Spleen (tissue), 11 donors: ENCODE data around the gene SORCS2. TPM values are rescaled to one million over a fixed set of nuclear protein-coding genes. Genes with fewer than 3 reads are reported as not detected.

Experiments
- DNase-seq: peaks from one replicate; pipeline ENCODE4 v3.0.0-alpha.2; 2020
- H3K27ac ChIP-seq, 8 donors: fragments of 200-600 bp; sonication (generic) in 7 of 8; 1 replicate in 4 of 8; 2 replicates in 4 of 8; pipeline versions ENCODE4 v1.5.0 to v1.8.0; 2016 to 2021; ENCODE audit warnings: inconsistent platforms in 4 of 8, mild to moderate bottlenecking in 4 of 8, moderate library complexity in 1 of 8
- H3K27me3 ChIP-seq, 7 donors: fragments of 200-600 bp; sonication (generic) in 6 of 7; replicated peaks in 1 of 7; 1 replicate in 4 of 7; 2 replicates in 3 of 7; pipeline versions ENCODE4 v1.5.0 to v1.8.0; 2016 to 2021; ENCODE audit warnings: inconsistent platforms in 3 of 7, mild to moderate bottlenecking in 1 of 7
- H3K36me3 ChIP-seq, 6 donors: fragments of 200-600 bp; sonication (generic) in 5 of 6; 1 replicate in 4 of 6; 2 replicates in 2 of 6; pipeline versions ENCODE4 v1.5.0 to v1.8.0; 2016 to 2021; ENCODE audit warnings: inconsistent platforms in 2 of 6
- H3K4me1 ChIP-seq, 6 donors: fragments of 200-600 bp; sonication (generic) in 5 of 6; 1 replicate in 3 of 6; 2 replicates in 3 of 6; pipeline versions ENCODE4 v1.5.0 to v1.8.0; 2016 to 2021; ENCODE audit warnings: inconsistent platforms in 3 of 6
- H3K4me3 ChIP-seq, 8 donors: fragments of 200-600 bp; sonication (generic) in 7 of 8; 1 replicate in 4 of 8; 2 replicates in 4 of 8; pipeline versions ENCODE4 v1.5.0 to v1.8.0; 2016 to 2021; ENCODE audit warnings: inconsistent platforms in 4 of 8, mild to moderate bottlenecking in 4 of 8, moderate library complexity in 2 of 8
- H3K9me3 ChIP-seq, 8 donors: fragments of 200-600 bp; sonication (generic) in 7 of 8; 1 replicate in 4 of 8; 2 replicates in 4 of 8; pipeline versions ENCODE4 v1.5.0 to v1.8.0; 2016 to 2021; ENCODE audit warnings: inconsistent platforms in 4 of 8
- CTCF ChIP-seq, 11 experiments: fragments of 200-600 bp in 7 of 11; fragments of 450-650 bp in 4 of 11; sonication (generic) in 4 of 11; IDR thresholded peaks in 8 of 11; conservative IDR thresholded peaks in 3 of 11; 1 replicate in 7 of 11; 2 replicates in 4 of 11; pipeline versions ENCODE4 v1.4.0 to v1.8.0; 2016 to 2021; ENCODE audit warnings: antibody characterized with exemption in 11 of 11, inconsistent platforms in 4 of 11, mild to moderate bottlenecking in 1 of 11
- POLR2A ChIP-seq, 3 donors: fragments of 450-650 bp; IDR thresholded peaks; one replicate each; pipeline ENCODE4 v1.5.1; 2017; ENCODE audit warnings: antibody characterized with exemption in 3 of 3, mild to moderate bottlenecking in 1 of 3
- POLR2AphosphoS5 ChIP-seq, 3 donors: sonication (generic); formaldehyde crosslinking; IDR thresholded peaks; one replicate each; pipeline ENCODE4 v1.5.1; 2017; ENCODE audit warnings: antibody characterized with exemption in 3 of 3
- WGBS, 5 donors: extraction: QIAGEN DNeasy Blood & Tissue Kit in 3 of 5; methylation state at CpG; one replicate each; pipeline versions ENCODE4 v1.1.5 to v1.1.7; 2013 to 2018; 5-methylcytosine and 5-hydroxymethylcytosine counted together
- intact Hi-C: fragments of 100-400 bp; cut with DNase I; formaldehyde crosslinking; loops from one replicate; pipeline ENCODE4 v1.15.0; 2023; ENCODE audit warnings: low total_unique reads
- polyA plus RNA-seq, 3 donors: library from polyadenylated mRNA; stranded (reverse); fragments of 200-250 nt; gene quantifications; one replicate each; pipeline ENCODE4 v1.2.1, GENCODE V29; 2013
- total RNA-seq, 7 donors: library from RNA; depleted of rRNA in 3 of 7; stranded (reverse); fragments of >200 nt in 3 of 7; fragmentation: NEBNext Ultra II Directional in 4 of 7; extraction: Animal tissue kit (Norgen Biotek cat#: 25700) in 4 of 7; gene quantifications; one replicate each; pipeline versions ENCODE4 v1.1.0 to v1.2.1, GENCODE V29; 2016 to 2021
- donor health status: healthy with polysubstance abuse.
- donor health status: DM: no; HTN: no; CAD: no; lungs with moderate emphysema.
- donor health status: DM: no; HTN: no; CAD: no.
- donor health status: Bipolar disorder and iron deficiency.
- donor health status: healthy.
- donor health status: DM: no; HTN: no; CAD: no.
- donor health status: DM: yes; HTN: yes; CAD: no.

The SORCS2 gene
- total and polyA plus RNA-seq, 10 donors: 0.33 to 1.6 (median 0.60) TPM

- intact Hi-C loops: no loop called here
- Histone ChIP-seq H3K4me3 (no peak overlapping the region), H3K9me3 (no peaks in the 10 kb centered on the region), H3K36me3 (no peaks in the 10 kb centered on the region), H3K4me1 (no peaks in the 10 kb centered on the region), H3K27me3 (peaks cover 0 to 48% (median 0%) of the 10 kb centered on the region in 7 donors), H3K27ac (no peak overlapping the region)
- 85 to 88% (median 86%) methylated on average over 13 of the region's 13 CpGs for WGBS, 5 donors
- TF ChIP-seq CTCF (IDR thresholded peaks at IDR 0.05 in 8 of 11, conservative IDR thresholded peaks at IDR 0.05 in 3 of 11): no peak
- no peak for TF ChIP-seq POLR2A (IDR thresholded peaks at IDR 0.05)
- TF ChIP-seq POLR2AphosphoS5 (IDR thresholded peaks at IDR 0.05): no peak
- no peak for DNase-seq
These were observed 431.1 kb downstream of the SORCS2 start for GRCh38 chr4:7623468-7623867.

- Histone ChIP-seq H3K4me1 (no peaks in the 10 kb centered on the region), H3K36me3 (no peaks in the 10 kb centered on the region), H3K9me3 (peaks cover 0 to 4% (median 0%) of the 10 kb centered on the region in 8 donors), H3K27ac (no peak overlapping the region), H3K27me3 (peaks cover 0 to 38% (median 0%) of the 10 kb centered on the region in 7 donors), H3K4me3 (no peak overlapping the region)
- intact Hi-C loops: no loop called here
- TF ChIP-seq POLR2A (IDR thresholded peaks at IDR 0.05) (no peak), CTCF (IDR thresholded peaks at IDR 0.05 in 8 of 11, conservative IDR thresholded peaks at IDR 0.05 in 3 of 11) (no peak), POLR2AphosphoS5 (IDR thresholded peaks at IDR 0.05) (no peak)
- 86 to 90% (median 88%) methylated on average over 11 of the region's 11 CpGs for WGBS, 5 donors
- DNase-seq: no peak
These were observed 432.1 kb downstream of the SORCS2 start for GRCh38 chr4:7624396-7624980.

- Histone ChIP-seq H3K4me3 (no peak overlapping the region), H3K27me3 (peaks cover 0 to 34% (median 0%) of the 10 kb centered on the region in 7 donors), H3K27ac (no peak overlapping the region), H3K36me3 (no peaks in the 10 kb centered on the region), H3K9me3 (peaks cover 0 to 9% (median 0%) of the 10 kb centered on the region in 8 donors), H3K4me1 (no peaks in the 10 kb centered on the region)
- intact Hi-C loops: no loop called here
- DNase-seq: no peak
- TF ChIP-seq CTCF (IDR thresholded peaks at IDR 0.05 in 8 of 11, conservative IDR thresholded peaks at IDR 0.05 in 3 of 11) (no peak), POLR2A (IDR thresholded peaks at IDR 0.05) (no peak), POLR2AphosphoS5 (IDR thresholded peaks at IDR 0.05) (no peak)
- 51 to 77% (median 72%) methylated on average over 3 of the region's 3 CpGs for WGBS, 5 donors
These were observed 432.7 kb downstream of the SORCS2 start for GRCh38 chr4:7625071-7625470.

- TF ChIP-seq CTCF (IDR thresholded peaks at IDR 0.05 in 8 of 11, conservative IDR thresholded peaks at IDR 0.05 in 3 of 11): no peak
- no peak for TF ChIP-seq POLR2A (IDR thresholded peaks at IDR 0.05)
- no peak for TF ChIP-seq POLR2AphosphoS5 (IDR thresholded peaks at IDR 0.05)
- Histone ChIP-seq H3K36me3 (no peaks in the 10 kb centered on the region), H3K4me1 (peaks cover 0 to 10% (median 0%) of the 10 kb centered on the region in 6 donors), H3K27ac (no peak overlapping the region), H3K27me3 (peaks cover 0 to 27% (median 0%) of the 10 kb centered on the region in 7 donors), H3K4me3 (no peak overlapping the region), H3K9me3 (peaks cover 0 to 9% (median 0%) of the 10 kb centered on the region in 8 donors)
- DNase-seq: no peak
- WGBS, 5 donors: 57 to 66% (median 59%) methylated on average over 7 of the region's 7 CpGs
- intact Hi-C loops: no loop called here
These were observed 434.2 kb downstream of the SORCS2 start for GRCh38 chr4:7626531-7626930.
